ENCODE results near the gene FBXL19.

The FBXL19 gene

GRCh38 chr16:30969246-30969842, 46.0 kb downstream of the FBXL19 start:
- no peak for DNase-seq

GRCh38 chr16:30971298-30971697, 47.9 kb downstream of the FBXL19 start:
- no peak for DNase-seq

GRCh38 chr16:30972872-30973271, 49.5 kb downstream of the FBXL19 start:
- DNase-seq: no peak

- no peak for DNase-seq
Measured at GRCh38 chr16:30974348-30974747, 51.0 kb downstream of the FBXL19 start.

DNA sequence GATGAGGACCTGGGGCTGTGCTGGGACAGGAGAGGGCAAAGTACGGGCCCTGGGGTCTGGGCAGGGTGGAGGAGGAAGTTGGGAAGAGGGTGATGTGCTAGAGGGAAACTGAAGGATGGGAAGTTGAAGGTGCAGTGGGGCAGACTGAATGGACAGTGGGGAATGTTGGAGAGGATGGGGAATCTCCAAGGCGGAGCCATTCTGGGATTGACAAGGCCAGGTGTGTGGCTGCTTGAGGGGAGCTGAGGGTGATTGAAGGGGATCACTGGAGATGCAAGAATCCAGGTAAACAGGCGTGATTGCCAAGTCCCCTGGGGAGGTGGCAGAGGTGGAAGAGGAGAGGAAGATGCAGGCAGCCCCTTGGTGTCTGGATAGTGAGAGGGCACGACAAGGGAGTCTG, 53.1 kb downstream of the FBXL19 start:
- DNase-seq: no peak

DNA sequence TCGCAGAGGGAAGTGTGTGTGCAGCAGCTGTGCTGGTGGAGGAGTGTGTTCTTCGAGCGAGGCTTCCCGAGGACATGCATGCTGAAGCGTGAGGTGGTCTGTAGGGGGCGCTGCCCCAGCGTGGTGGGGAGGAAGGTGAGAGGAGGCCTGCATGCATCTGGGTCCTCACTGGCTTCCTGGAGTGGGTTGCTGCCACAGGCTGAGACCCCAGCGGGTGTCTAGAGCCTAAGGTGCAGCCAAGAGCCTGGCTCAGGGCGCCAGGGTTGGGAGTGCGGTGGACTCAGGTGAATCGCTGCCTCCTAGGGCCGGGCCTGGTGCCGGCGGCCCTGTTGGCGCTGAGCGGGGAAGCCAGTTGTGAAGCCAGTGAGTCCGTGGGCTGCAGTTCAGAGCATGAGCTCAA, 54.1 kb downstream of the FBXL19 start:
- no peak for DNase-seq

- no peak for DNase-seq
Measured at GRCh38 chr16:30979170-30980022, 56.0 kb downstream of the FBXL19 start.

DNA sequence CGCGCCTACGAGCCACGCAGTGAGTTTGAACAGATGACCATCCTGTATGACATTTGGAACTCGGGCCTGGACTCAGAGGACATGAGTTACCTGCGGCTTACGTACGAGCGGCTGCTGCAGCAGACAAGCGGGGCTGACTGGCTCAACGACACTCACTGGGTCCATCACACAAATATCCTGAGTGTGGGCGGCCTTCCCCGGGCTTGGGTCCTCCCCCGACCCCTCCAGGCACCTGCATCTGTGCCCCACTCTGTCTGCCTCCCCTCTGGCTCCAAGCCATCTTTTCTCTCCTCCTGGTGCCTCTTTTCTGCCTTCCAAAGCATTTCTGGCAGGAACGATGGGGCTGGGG, 56.6 kb downstream of the FBXL19 start:
- DNase-seq: no peak

- DNase-seq: no peak
Measured at GRCh38 chr16:30980434-30980833, 57.1 kb downstream of the FBXL19 start.

GRCh38 chr16:30980959-30981358, 57.6 kb downstream of the FBXL19 start:
- no peak for DNase-seq

DNA sequence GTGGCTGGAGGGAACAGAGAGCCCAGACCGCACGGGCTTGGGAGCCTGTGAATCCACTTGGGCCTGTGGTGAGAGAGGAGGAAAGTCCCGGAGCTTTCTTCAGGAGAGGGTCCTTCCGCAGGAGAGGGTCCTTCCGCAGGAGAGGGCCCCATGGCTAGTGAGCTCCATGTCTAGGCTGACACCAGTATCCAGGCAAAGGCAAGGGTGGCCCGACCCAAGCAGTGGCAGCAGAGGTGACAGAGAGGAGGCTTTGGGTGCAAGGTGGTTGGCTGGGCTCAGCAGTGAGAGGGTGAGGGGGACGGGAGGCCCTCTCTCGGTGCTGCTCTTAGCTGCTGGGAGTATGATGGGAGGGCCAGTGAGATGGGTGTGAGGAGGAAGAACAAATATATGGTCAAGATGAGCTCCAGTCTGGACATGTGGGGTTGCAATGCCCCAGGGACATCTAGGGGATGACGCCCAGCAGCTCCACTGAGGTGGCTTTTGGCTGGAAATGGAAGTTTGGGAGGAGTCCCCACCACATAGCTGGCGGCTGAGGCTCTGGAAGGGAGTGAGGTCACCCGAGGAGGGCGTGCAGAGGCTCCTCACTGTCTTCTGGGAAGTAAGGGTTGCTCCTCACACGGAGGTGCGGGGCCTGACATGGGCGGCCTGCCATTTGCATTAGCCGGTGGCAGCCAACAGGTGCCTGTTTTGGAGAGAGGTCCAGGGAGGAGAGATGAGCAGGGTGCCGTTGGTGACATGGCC, 59.3 kb downstream of the FBXL19 start:
- no peak for DNase-seq

GRCh38 chr16:30983289-30983889, 60.0 kb downstream of the FBXL19 start:
- DNase-seq: no peak

GRCh38 chr16:30983898-30984610, 60.7 kb downstream of the FBXL19 start:
- no peak for DNase-seq

DNA sequence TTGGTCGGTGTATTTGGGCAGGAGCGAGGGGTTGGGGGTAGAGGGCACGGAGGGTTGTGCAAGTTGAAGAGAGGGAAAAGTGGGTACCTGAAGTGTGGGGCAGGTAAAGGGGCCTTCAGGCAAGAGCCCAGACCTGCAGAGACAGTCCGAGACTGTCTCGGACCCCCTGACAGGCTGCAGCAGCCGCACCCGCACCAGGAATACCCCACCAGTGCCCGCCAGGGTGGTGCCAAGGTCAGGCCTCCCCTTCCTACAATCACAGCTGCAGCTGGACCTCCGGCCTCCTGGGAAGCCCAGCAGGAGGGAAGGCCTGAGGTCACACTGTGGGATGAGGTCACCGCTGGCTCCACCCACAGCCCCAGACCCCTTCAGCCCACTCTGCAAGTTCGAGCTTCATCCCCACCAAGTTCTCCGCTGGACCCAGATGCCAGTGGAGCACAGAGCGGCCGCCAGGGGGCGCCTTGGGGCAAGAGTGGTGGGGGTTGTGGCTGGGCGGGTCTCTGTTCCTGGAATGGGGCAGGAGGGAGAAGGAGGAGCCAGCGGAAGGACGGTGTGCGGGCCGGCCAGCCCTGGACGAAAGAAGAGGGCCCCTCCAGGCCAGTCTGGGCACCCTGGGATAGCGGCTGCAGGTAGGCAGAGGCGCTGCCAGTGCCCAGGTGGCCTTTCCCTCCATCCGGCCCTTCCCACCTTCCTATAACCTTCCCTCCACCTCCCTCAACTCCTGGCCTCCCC, 61.5 kb downstream of the FBXL19 start, which contains the start of gene HSD3B7:
Gene HSD3B7, plus strand, starts transcription at position 539 of the 732 bp plus-strand sequence. CDS start 452 bp downstream, outside the sequence.
- DNase-seq: peak; percentile 33

DNA sequence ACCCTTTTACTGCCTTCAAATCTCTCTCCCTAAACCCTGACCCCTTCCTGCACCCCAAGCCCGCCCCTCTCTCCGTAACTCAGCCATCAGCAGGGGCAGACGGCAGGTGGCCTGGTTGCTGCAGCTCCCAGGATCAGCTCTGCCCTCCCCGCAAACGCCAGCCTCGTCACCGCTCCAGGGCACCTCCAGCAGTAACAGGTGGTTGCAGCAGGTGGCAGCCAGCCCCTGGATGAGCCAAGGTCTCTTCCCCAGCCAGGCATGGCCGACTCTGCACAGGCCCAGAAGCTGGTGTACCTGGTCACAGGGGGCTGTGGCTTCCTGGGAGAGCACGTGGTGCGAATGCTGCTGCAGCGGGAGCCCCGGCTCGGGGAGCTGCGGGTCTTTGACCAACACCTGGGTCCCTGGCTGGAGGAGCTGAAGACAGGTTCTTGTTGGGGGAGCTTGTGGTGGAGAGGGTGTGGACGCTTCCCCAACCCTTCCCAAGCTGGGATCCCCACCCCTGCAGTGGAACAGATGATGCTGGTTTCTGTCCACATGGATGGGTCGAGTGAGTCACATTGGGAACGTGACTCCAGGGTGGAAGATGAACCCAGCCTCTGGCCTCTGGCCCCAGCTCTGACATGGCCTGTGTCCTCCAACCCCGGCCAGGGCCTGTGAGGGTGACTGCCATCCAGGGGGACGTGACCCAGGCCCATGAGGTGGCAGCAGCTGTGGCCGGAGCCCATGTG, 62.2 kb downstream of the FBXL19 start:
- peak; percentile 23 for DNase-seq

DNA sequence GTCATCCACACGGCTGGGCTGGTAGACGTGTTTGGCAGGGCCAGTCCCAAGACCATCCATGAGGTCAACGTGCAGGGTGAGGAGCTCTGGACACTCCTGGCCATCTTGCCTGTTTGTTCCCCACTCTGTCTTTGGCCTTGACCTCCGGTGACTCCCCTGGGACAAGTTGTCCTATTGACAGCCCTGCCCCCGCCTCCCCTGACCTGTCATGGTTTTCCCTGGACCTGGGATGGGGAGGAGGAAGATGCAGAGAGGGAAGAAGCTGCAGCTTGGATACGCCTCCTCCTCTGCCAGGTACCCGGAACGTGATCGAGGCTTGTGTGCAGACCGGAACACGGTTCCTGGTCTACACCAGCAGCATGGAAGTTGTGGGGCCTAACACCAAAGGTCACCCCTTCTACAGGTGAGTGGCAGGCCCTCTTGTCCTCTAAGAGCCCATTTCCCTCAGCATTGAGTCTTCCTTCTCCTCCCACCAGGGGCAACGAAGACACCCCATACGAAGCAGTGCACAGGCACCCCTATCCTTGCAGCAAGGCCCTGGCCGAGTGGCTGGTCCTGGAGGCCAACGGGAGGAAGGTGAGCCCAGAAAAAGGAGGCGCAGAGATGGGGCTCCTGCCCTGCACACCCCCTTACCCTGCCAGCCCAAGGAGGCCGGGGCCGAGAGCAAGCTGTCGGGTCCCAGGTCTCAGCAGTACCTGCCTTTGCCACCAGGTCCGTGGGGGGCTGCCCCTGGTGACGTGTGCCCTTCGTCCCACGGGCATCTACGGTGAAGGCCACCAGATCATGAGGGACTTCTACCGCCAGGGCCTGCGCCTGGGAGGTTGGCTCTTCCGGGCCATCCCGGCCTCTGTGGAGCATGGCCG, 63.0 kb downstream of the FBXL19 start:
- DNase-seq: no peak

DNA sequence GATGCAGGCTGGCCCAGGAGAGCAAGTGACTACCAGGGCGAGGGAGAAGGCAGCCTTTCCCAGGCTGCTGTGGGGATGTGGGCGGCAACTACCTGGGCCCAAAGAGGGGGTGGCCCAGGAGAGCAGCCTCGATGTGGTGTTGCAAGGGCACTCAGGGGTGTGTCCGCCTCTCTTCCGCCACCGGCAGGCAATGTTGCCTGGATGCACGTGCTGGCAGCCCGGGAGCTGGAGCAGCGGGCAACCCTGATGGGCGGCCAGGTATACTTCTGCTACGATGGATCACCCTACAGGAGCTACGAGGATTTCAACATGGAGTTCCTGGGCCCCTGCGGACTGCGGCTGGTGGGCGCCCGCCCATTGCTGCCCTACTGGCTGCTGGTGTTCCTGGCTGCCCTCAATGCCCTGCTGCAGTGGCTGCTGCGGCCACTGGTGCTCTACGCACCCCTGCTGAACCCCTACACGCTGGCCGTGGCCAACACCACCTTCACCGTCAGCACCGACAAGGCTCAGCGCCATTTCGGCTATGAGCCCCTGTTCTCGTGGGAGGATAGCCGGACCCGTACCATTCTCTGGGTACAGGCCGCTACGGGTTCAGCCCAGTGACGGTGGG, 64.3 kb downstream of the FBXL19 start:
- DNase-seq: no peak

DNA sequence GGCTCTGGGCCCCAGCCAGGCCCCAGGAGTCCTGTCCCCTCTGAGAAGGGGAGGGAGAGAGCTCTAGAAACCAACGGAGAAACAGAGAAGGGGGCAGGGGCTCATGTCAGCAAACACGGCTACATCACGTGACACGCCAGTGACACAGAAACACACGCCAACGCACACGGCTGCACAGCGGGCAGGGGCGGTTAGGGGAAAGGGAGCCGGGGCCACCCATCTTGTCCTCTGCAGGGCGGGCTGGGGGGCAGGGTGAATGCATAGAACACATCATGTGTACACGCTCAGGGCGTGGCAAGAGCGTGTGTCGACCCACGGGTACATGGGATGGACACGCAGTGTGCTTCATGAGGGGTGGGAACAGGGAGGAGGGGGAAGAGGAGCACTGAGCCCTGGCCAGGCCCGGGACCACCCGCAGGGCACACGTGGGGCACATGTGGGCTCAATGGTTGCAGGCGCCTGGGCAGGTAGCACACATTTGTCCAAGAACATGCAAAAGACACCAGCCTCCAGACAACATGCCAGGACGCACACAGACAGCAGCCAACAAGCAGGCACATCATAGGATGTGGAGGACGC, 66.2 kb downstream of the FBXL19 start:
- DNase-seq: no peak

GRCh38 chr16:30990105-30990504, 66.7 kb downstream of the FBXL19 start:
- DNase-seq: no peak

Measured in NCI-H1694 (cell line).